Measurements from ENCODE around the gene YTHDF2.

DNA sequence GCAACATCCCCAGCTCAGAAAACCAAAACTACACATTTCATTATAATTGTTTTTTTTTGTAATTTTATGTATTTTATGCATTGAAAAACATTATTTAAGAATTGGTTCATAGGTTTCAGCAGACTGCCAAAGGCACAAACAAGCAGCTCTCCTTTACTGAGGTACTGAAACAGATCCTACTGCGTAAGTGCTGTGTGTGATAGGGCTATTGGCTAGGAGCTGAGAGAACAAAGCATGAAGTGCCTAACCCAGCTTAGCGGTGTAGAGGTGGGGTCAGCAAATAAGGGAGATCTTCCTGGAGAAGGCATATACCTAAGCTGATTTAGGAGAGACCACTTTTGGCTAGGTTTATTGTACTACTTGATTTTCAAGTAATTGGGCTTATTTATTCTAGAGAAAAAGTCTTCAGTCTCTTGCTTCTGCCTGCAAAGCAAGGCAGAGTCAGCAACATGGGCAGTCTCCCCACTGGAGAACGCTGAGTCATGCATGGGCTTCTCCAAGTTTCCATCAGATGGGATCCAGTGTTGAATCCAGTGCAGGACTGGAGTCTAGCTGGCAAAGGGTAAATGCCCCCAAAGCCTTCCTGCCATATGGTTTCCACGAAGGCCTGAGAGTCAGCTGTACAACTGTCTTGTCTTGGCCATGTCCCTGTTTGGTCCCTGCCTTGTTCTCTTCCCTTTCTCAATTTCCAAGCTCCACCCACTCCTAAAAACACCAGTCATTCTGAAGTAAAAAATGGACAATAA is 18.0 kb upstream of the YTHDF2 start:
- TF ChIP-seq, protein P1, sequence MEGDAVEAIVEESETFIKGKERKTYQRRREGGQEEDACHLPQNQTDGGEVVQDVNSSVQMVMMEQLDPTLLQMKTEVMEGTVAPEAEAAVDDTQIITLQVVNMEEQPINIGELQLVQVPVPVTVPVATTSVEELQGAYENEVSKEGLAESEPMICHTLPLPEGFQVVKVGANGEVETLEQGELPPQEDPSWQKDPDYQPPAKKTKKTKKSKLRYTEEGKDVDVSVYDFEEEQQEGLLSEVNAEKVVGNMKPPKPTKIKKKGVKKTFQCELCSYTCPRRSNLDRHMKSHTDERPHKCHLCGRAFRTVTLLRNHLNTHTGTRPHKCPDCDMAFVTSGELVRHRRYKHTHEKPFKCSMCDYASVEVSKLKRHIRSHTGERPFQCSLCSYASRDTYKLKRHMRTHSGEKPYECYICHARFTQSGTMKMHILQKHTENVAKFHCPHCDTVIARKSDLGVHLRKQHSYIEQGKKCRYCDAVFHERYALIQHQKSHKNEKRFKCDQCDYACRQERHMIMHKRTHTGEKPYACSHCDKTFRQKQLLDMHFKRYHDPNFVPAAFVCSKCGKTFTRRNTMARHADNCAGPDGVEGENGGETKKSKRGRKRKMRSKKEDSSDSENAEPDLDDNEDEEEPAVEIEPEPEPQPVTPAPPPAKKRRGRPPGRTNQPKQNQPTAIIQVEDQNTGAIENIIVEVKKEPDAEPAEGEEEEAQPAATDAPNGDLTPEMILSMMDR (IDR thresholded peaks at IDR 0.05), result no peak
- TF ChIP-seq ELF4 (CRISPR knock-in tag; IDR thresholded peaks at IDR 0.05; ENCODE audit: low read depth), result no peak
- TF ChIP-seq TCF7 (CRISPR knock-in tag; IDR thresholded peaks at IDR 0.05; ENCODE audit: low read depth), result no peak
- no peak for TF ChIP-seq CREM (CRISPR knock-in tag; IDR thresholded peaks at IDR 0.05)
- TF ChIP-seq, protein P2, sequence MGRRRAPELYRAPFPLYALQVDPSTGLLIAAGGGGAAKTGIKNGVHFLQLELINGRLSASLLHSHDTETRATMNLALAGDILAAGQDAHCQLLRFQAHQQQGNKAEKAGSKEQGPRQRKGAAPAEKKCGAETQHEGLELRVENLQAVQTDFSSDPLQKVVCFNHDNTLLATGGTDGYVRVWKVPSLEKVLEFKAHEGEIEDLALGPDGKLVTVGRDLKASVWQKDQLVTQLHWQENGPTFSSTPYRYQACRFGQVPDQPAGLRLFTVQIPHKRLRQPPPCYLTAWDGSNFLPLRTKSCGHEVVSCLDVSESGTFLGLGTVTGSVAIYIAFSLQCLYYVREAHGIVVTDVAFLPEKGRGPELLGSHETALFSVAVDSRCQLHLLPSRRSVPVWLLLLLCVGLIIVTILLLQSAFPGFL (CRISPR knock-in tag; IDR thresholded peaks at IDR 0.05; ENCODE audit: borderline replicate concordance), result no peak

Data from WTC11 (cell line).